OCI-M2 (cell line): Measurements from ENCODE around the gene FUT1.
"Not testable (repeated sequence)": the region's sequence is repeated elsewhere in the genome, so short reads cannot be mapped to it uniquely, and the experiment has no call there.

Experiments used
- DNase-seq: peaks from one replicate; lab custom pipeline; 2025; ENCODE audit not compliant: unreplicated experiment; lab: John Stamatoyannopoulos, UW

Gene FUT1

GRCh38 chr19:48718711-48719231 lies 33.7 kb downstream of the FUT1 start:
- no peak for DNase-seq

GRCh38 chr19:48718106-48718505 lies 34.3 kb downstream of the FUT1 start:
- not testable (repeated sequence) for DNase-seq

GRCh38 chr19:48716562-48717291 lies 35.7 kb downstream of the FUT1 start:
- no peak for DNase-seq

- no peak for DNase-seq
These were observed 36.7 kb downstream of the FUT1 start for GRCh38 chr19:48715681-48716171.

GRCh38 chr19:48714759-48715675 lies 37.4 kb downstream of the FUT1 start:
- no peak for DNase-seq

- peak; percentile 96 for DNase-seq
These were observed 38.3 kb downstream of the FUT1 start for GRCh38 chr19:48713864-48714755.

GRCh38 chr19:48713041-48713863 lies 39.2 kb downstream of the FUT1 start:
- no peak for DNase-seq

GRCh38 chr19:48711106-48711662 lies 41.3 kb downstream of the FUT1 start:
- DNase-seq = no peak

GRCh38 chr19:48708471-48708870 lies 44.0 kb downstream of the FUT1 start:
- no peak for DNase-seq

GRCh38 chr19:48705431-48705830 lies 47.0 kb downstream of the FUT1 start:
- no peak for DNase-seq

- no peak for DNase-seq
These were observed 49.1 kb downstream of the FUT1 start for GRCh38 chr19:48703316-48703715.

- no peak for DNase-seq
These were observed 49.7 kb downstream of the FUT1 start for GRCh38 chr19:48702701-48703100.

- DNase-seq = no peak
These were observed 54.4 kb downstream of the FUT1 start for GRCh38 chr19:48698046-48698445.
